Activated CD8-positive, alpha-beta memory T cell treated with anti-CD3 and anti-CD28 coated beads, Interleukin-2, amount 50 U/mL, for 4 hours (primary cell): ENCODE results near the gene ARHGAP15.

Experiments
- DNase-seq: peaks from one replicate; pipeline ENCODE4 v3.0.0-alpha.2; 2020

Gene ARHGAP15

DNA sequence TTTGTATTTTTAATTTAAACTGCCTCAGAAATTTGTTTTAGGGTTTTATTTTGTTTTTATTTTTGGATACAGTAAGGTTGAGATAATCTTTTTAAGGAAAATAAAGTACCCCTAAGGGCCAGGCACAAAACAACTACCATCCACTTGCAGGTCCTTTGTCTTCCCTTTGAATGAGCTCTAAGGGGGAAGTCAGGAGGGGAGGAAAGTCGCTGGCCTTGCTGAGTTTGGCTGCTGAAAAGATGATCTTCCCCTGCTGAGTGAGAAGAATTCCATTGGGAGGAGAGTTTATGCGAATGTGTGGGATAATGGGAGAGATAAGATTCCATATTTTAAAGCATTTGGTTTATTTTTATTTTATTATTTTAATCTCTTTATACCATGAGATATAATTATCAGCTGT, 100.7 kb downstream of the ARHGAP15 start:
- no peak for DNase-seq

DNA sequence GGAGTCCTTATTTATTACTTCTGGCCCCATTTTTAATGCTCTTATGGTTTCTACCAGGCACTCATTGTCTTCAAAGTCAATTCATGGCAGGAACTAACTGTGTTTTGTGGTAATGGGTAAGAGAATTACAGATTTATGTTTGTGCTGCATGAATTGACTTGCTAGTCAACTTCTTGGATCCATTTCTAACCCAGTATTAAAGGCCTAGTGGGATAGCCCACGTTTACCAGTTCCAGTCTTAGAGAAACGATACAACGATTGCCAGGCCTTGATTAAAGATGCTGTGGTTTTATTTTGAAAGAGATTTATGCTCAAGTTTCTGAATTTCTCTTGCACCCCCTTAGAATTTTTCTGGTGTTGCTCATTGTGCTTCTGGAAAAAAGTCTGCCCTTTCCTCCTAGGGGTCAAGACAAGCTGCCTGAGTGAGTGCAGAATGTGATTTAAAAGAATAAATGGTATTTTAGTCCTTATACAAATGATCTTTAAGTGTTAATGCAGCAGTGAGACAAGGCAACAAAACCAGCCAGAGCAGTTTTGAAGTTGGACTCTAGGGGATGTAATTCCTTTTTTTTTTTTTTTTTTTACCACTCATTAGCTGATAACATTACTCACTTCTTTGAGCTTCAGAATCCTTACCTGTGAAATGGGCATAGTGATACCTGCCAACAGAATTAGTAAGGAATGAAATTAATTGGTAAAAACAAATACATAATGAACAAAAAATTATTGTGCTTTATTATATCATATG, 101.5 kb downstream of the ARHGAP15 start:
- DNase-seq = no peak

DNA sequence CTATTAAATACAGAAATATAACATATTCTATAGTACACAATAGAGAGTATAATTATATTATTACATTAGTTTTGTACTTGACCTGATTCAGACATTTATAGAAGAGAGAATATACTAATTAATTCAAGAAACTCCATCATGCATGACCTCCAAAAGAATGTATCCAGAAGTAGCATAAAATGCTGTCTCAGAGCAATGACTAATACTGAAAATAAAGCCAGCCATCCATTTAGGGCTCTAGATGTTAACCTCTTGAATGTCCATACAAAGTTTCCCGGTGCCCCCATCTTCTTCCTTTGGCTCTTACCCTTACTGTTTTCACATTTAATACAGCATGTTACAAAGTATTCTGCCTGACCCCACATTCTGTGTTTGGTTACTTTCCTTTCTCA, 102.0 kb downstream of the ARHGAP15 start:
- no peak for DNase-seq

DNA sequence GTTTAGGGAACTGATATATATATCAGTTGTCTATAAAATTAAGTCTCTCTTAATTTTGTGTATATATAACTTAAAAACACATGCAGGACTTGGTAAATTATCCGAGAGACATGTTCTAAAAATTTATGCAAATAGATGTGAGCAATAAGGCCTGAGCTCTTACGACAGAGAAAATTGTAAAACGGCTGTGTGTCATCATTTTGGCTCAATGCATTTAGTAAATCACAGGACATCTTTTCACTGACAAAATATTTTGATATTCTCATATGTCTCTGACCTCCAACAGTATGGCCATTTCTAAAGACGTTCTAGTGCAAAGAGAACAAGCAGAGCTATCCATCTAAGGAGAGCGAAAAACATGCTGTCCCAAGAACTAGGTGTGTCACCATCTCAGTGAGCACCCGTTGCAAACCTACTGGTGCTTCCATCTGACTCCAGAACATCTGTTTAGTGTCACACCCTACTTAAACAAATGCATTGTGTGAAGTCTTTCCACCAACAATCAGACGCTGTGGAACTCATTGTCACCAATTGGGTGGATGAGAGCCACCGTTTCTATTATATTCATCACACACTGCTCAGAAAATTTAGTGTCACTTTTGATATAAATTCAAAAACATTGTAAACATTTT, 108.0 kb downstream of the ARHGAP15 start:
- DNase-seq = no peak

DNA sequence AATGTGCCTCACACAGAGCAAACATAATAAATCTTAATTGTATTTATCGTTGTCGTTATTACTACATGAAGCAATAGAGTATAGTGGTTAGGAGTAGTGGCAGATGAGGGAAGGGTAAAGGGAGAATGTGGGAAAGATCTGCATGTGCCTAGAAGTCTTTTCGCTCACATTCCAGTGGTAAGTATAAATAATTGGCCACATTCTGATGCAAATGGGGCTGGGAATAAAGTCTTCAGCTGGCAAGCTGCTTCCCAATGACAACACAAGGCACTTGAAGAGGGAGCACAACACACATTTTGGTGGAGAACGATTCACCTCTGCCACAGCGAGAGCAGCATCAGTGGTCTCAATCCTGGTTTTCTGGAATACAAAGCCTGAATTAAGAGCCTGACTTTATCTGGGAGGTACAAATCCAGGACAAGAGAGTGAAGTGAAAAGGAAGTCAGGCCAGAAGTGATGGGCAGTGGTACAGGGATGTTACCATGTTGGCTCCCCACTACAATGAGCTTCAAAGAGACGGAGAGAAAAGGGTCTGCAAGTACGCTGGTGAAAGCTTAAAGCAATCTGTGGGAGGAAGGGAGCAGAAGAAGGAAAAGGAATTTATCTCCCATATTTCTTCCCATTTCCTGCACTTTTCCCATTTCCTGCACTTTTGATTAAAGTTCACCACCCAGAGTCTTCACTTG, 112.3 kb downstream of the ARHGAP15 start:
- no peak for DNase-seq

DNA sequence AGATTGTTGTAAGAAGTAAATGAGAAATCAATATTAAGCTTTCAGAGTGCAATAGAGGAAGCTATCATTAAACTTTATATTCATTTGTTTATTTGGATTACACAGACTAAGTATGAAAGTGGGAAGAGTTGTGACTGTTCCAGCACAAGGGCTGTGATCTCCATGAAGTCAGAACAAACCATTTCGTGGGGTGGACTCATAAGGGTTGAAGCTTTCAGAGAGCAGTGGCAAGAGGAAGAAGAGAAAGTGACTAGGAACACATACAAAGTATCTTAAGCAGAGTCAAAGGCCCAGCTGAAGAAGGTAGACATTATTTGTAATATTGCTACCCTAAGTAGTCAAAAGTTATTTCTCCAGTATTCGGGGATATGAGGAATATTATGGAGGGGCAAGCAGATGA, 117.0 kb downstream of the ARHGAP15 start:
- DNase-seq = no peak

DNA sequence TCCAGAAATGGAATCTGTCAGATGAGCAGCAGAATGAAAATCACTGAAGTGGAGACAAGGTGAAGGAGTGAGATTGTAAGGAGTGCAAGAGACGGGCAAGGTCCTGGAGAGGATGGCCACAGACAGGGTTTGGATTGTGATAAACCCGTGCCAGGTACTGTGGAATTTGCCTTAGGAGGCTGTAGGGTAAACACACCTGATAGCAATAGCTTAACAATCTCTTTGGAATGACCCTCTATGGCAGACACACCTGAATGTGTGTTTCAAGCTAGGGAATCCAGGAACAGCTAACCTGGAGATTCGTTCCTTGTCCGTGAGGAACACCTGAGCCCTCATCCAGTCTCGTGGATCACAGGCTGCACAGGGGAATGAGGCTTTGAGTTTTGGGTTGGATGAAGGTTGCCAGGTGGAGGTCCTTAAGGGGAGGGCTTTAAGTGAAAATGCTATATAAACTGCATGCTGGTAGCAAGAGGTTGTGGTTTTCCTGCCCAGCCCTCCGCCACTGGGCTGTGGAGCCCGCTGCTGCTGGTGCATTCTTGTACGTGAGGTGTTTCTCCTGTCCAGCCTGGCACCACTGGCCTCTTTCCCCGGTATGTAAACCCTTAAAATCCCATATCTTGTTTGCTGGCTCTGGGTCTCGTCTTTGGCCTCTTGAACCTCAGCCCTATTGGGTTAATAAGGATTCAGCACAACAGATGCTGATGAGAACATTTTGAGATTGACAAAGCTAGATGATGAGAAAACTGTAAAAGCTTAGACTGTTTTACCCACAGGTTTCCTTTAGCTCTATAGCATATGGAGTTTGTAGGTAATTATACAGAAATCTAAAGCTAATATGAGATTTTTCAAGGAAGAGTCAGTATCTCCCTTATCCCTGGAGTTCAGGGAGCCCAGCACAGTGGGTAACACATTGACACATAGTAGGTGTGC, 117.9 kb downstream of the ARHGAP15 start:
- peak; percentile 22 for DNase-seq

DNA sequence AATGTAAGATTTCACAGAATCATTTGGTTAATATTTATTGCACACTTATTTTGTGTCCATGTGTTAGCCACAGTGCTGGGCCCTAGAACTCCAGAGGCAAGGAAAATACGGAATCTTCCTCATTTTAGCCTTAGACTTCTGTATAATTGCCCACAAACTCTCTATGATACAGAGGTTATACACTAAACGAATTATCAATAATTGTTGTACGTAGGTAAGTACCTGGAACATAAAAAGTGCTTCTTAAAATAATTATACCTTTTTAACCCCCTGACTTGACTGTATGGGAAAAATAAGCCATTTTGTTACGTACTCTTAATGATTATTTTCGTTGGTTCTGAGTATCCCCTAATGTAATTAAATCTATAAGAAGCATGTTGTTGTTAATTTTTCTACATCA, 119.4 kb downstream of the ARHGAP15 start:
- no peak for DNase-seq

DNA sequence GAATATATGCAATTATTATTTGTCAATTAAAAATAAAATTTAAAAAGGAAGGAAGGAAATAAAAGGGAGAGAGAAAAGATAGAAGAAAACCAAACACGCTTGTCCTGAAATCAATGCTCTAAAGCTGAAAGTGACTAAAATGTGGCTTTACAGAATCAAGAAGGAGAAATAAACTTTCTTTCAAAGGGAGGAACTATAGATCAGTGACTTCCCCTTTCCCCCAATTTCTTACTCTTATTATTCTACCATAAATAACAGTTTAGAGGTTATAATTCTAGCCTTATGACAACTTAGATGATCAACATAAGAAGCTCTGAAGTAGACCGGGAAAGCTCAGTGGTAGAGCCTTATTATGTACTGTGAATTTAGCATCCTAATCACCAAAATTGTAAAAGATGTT, 122.5 kb downstream of the ARHGAP15 start:
- DNase-seq = no peak

DNA sequence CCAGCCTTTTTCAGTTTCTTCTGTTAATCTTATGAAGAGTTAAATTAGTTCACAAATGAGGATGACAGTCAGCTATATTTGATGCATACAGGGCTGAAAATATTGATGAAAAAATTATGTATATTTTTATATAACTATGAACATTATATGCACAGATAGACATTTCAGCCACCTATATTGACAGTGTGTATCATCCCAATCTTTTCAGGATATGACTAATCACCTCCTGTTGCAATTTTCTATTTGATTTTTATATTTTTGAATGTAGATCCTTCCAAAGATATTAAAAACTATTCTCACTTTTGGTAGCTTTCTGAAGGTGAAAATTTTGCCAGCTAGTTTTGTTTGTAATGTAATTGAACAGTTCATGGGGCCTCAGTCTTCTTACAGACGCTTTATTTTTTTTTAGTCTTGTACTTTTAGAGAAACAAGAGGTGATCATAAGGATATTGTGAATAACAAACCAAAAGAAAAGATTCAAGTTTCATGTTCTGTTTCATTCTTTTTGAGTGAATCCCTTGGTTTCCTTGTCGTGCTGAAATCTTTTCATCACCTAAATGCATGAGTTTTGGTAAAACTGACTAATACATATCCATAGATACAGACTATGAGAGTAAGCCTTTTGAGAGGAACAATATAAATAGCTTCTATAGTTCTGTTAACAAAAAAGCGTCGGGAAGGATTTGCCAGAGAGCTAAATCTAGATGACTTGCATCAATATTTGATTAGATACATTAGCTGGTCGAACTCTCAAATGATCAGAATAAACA, 123.1 kb downstream of the ARHGAP15 start:
- no peak for DNase-seq

DNA sequence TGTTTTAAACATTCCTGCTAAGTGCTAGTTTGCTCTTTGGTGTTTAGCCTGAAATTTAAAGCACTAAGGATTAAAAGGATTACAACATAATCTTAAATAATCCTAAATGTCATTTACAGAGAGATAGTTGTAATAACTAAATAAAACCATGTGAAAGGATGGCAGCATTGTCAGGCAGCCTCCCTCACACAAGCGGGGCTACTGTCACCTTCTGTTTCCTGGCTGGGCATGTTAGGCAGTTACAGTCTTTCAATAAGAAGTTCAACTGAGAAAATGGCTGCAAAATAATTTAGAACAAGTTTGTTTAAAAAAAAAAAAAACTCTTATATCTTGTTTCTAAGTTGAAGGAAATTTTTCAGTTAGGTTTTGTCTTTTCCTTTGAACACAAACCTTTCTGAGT, 124.9 kb downstream of the ARHGAP15 start:
- DNase-seq = peak; percentile 22

DNA sequence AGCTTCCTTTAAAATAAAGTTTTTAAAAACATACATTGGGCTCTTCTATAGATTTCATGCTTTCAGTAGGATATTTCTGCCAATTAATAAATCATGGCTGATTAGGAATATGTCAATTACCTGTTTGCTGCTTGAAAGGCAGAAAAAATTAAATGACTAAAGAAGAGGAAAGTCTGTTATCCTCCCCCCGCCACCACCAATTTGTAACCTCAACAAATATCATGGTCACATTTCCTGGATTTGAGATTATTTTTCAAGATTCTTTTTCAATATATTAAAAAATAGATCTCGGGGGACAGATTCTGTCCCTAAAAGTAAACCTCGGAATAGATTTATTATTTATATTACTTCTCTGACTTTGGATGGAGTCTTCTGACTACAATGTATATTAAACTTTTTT, 125.9 kb downstream of the ARHGAP15 start:
- no peak for DNase-seq

DNA sequence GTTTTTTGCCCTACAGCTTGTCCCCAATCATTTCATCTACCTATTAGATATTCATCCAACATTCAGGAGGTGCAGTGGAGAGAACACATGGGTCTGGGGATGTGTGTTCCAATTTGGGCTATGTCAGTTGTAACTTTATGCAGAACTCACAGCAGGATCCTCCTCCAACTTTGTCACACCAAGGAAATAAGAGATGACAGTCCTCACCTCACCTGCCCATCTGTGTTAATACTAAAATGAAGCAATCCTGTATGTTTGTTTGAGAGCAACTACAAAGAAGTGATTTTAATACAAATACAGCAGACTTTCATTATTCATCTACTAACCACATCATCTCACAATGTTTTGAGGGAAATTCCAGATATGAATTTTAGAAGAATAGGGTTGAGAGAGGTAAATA, 126.7 kb downstream of the ARHGAP15 start:
- no peak for DNase-seq

DNA sequence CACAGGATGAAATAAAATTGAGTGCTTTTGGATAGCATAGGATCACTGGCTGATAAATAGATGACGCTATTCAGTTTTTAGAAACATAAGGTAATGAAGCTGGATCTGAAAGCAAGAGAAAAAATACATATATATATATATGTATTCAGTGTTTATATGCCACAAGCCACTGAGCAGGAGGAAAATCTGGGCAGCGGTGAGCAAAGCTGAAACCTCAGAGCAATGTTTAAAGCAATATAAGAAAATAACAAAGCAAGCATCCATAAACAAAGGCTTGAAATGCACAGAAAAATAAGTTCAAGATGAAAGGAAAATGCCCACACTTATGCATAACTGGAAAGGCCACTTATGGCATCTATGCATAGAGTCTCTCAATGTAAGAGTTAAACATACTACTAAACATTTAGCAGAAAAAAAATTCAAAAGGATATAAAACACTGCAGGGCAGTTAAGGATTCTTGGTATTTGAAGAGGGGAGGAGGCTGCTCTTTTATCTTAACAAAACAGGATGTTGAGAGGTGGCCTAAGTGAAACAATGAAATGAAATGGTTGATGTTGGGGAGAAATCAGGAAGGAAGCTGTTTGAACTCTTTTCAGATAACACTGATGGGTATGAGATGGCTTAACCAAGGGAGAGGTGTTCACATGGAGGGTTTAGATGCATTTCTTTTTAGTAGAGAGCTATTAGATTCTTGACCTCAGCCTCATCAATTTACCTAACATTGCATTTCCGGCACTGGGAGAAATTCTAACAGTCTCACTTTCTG, 129.1 kb downstream of the ARHGAP15 start:
- DNase-seq = no peak

DNA sequence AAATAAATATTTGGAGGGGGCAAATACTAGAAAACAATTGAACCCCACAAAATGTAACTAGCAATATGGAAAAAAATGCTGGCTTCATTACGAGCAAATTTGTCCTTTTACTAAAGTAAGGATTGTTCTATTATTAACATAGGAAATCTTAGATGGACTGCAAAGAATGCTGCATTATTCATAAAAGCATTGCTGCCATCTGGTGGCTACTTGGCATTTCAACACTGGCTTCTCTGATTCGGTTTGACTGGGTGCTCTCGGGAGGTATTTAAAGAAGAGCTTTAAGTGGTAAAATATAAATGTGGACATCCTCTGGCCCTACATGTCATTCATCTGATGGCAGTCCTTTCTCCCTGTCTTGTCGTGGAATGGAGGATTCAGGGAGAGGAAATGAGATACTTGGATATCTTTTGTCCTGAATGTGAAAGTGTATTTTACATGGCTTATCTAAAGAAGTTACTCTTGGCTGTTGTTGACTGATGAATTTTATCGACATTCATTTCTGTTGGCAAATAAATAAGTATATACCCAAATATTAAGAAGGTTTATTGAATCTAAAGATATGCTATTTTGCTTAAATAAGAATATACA, 130.2 kb downstream of the ARHGAP15 start:
- DNase-seq = peak; percentile 71

DNA sequence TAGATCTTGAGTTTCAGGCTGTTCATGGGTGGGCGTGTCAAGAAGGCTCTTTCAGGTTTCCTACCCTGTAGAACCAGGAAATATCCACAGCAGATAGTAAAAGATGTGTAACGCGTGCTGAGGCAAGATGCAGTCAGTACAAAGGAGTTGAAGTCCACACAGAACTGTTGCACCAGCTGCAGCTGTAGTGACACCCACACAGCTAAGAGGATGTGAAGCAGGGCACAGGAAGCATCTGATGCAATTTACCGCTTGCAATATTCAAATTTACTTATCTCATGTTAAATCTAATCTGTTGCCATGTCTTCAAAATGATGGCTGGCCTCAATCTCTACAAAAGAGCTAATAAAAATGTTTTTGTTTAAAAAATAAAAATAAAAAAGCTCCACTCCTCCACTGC, 132.8 kb downstream of the ARHGAP15 start:
- DNase-seq = peak; percentile 24

DNA sequence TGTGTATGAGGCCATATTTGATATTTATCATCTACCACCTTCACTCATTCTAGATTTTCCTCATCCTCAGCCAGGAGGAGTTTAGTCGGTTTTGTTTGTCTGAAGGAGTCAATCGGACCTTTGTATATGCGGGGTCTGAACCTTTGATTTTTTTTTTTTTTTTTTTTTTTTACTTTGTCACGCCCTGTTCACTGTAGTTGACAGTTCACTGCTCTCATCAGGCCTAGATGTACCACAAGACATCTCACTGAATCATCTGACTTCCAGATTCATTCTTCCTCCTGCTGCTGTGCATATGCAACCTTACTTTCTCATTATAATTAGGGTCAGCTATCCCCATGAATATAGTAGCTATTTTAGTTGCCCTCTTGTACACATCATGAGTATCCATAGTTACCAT, 133.2 kb downstream of the ARHGAP15 start:
- no peak for DNase-seq

DNA sequence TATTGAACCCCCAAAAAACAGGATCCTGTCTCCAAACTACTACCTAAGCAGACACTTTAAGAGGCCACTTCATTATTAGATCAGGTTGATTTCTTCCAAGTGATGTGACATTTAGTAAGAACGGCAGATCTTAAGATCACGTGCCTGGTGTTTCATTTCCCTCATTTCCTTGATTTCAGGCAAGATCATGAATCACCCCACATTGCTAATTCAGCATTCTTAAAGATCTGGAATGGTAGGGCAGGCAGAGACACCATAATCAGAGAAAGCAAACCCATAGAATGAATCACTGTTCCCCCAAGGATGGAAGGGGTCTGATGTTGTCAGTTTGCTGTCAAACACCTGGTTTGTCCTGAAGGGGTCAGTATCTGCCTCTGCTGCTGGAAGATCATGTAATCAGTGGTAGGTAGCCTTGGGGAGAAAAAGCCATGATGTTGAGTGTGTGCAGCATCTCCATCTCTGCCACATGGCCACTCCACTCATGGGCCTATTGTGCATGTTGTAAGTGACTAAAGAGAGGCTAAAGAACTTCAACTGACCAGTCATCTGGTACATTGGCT, 133.9 kb downstream of the ARHGAP15 start:
- no peak for DNase-seq

DNA sequence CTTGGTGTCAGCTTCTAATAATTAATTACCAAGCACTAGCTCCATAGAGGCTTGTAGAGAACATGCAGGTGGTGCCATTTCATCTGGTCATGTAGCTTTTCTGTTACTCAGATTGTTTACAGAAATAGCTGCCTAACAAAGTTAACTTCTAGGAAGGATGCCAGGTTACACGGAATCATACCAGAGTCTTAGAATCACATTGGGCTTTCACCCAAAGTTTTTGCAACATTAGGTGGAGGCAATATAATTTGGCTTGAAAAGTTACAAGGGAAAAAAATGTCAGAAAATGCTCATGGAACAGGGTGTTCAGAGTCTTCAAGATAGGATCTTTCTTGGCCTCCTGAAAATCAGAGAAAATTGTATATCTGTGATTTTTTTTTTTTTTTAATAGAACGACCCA, 135.6 kb downstream of the ARHGAP15 start:
- no peak for DNase-seq

DNA sequence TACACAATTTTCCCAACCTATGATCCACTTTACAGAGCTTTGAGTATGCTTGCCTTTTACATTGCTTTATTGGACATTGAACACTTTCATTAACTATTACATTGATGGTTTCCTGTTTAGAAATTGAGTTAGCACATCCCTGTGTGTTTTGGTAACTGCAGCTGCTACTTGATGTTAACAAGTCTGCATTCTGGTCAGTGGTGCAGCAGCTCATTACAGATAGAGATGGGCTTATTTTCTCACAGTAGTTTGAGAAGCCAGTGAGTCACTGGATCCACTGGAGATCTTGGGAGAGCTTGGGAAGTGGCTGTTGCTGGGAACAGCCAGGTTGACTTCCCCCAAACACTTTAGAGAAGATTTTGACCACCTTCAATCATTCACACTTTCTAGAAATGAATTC, 150.5 kb downstream of the ARHGAP15 start:
- DNase-seq = no peak
